ENCODE results near the gene FUBP3.

DNA sequence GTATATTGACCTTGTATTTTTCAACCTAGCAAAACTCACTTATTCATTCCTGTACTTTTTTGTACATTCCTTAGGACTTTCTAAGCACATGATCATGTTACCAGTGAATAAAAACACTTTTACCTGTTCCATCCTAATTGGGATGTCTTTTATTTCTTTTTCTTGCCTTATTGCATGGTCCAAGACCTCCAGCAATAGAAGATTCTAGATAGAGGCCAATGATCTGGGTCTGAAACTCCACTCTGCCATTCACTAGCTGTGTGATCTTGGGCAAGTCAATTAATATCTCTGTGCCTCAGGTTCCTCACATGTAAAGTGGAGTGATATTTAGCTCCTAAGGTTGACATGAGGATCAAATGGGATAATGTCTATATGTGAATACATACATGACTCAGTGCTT, 105.7 kb downstream of the FUBP3 start:
- TF ChIP-seq, protein P1, sequence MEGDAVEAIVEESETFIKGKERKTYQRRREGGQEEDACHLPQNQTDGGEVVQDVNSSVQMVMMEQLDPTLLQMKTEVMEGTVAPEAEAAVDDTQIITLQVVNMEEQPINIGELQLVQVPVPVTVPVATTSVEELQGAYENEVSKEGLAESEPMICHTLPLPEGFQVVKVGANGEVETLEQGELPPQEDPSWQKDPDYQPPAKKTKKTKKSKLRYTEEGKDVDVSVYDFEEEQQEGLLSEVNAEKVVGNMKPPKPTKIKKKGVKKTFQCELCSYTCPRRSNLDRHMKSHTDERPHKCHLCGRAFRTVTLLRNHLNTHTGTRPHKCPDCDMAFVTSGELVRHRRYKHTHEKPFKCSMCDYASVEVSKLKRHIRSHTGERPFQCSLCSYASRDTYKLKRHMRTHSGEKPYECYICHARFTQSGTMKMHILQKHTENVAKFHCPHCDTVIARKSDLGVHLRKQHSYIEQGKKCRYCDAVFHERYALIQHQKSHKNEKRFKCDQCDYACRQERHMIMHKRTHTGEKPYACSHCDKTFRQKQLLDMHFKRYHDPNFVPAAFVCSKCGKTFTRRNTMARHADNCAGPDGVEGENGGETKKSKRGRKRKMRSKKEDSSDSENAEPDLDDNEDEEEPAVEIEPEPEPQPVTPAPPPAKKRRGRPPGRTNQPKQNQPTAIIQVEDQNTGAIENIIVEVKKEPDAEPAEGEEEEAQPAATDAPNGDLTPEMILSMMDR (IDR thresholded peaks at IDR 0.05) = no peak
- no peak for TF ChIP-seq POLR2A (IDR thresholded peaks at IDR 0.05)
